ENCODE results near the gene ADCK2. TPM values are rescaled to one million over a fixed set of nuclear protein-coding genes. Genes with fewer than 3 reads are reported as not detected.
"Not testable (repeated sequence)": the region's sequence is repeated elsewhere in the genome, so short reads cannot be mapped to it uniquely, and the experiment has no call there.

ADCK2 gene
- total RNA-seq, 2 experiments from 2014 or later = 23.4 to 23.9 TPM

- CTCF ChIA-PET = interaction anchor here (2.3 kb wide), 1 partner anchor 20 kb away, joined by 5 read pairs; no protein-coding TSS in a partner anchor
- H3K4me1 Mint-ChIP-seq = peaks cover 8% of the 10 kb centered on the region
- no peak for DNase-seq
- no peaks in the 10 kb centered on the region for H3K27me3 Mint-ChIP-seq
- POLR2A ChIA-PET = interaction anchor here (1.5 kb wide), 1 partner anchor 26 kb away, joined by 4 read pairs; the partner anchor contains the start of gene NDUFB2
- no peak overlapping the region for H3K27ac Mint-ChIP-seq
- no peak overlapping the region for H3K4me3 Mint-ChIP-seq
- H3K9me3 Mint-ChIP-seq = no peaks in the 10 kb centered on the region
- H3K36me3 Mint-ChIP-seq (ENCODE audit: low read depth) = no peaks in the 10 kb centered on the region
Observed at GRCh38 chr7:140722254-140722653, 49.5 kb downstream of the ADCK2 start.

GRCh38 chr7:140723006-140723405, 50.3 kb downstream of the ADCK2 start:
- no peak overlapping the region for H3K4me3 Mint-ChIP-seq
- H3K27me3 Mint-ChIP-seq = no peaks in the 10 kb centered on the region
- peak; percentile 29 for DNase-seq
- H3K36me3 Mint-ChIP-seq (ENCODE audit: low read depth) = no peaks in the 10 kb centered on the region
- ChIA-PET CTCF (interaction anchor here (0.9 to 2.3 kb wide), 2 partner anchors 20 to 289 kb away, joined by 3 to 5 read pairs; no protein-coding TSS in a partner anchor), POLR2A (interaction anchor here (1.5 kb wide), 1 partner anchor 26 kb away, joined by 4 read pairs; the partner anchor contains the start of gene NDUFB2)
- no peak overlapping the region for H3K27ac Mint-ChIP-seq
- H3K9me3 Mint-ChIP-seq = no peaks in the 10 kb centered on the region
- peaks cover 8% of the 10 kb centered on the region for H3K4me1 Mint-ChIP-seq

- H3K4me3 Mint-ChIP-seq = no peak overlapping the region
- H3K9me3 Mint-ChIP-seq = no peaks in the 10 kb centered on the region
- H3K27ac Mint-ChIP-seq = no peak overlapping the region
Observed at GRCh38 chr7:140723574-140723973, 50.8 kb downstream of the ADCK2 start.

GRCh38 chr7:140724706-140725105, 52.0 kb downstream of the ADCK2 start:
- no peak overlapping the region for H3K27ac Mint-ChIP-seq
- H3K27me3 Mint-ChIP-seq = no peaks in the 10 kb centered on the region
- H3K9me3 Mint-ChIP-seq = no peaks in the 10 kb centered on the region
- no peak for DNase-seq
- H3K4me1 Mint-ChIP-seq = peaks cover 8% of the 10 kb centered on the region
- peaks cover 1% of the 10 kb centered on the region for H3K36me3 Mint-ChIP-seq (ENCODE audit: low read depth)
- ChIA-PET CTCF (no interaction called here), POLR2A (no interaction called here)
- no peak overlapping the region for H3K4me3 Mint-ChIP-seq

More at GRCh38 chr7:140723574-140723973, 50.8 kb downstream of the ADCK2 start:
- H3K4me1 Mint-ChIP-seq = peaks cover 8% of the 10 kb centered on the region
- POLR2A ChIA-PET = no interaction called here
- H3K36me3 Mint-ChIP-seq (ENCODE audit: low read depth) = no peaks in the 10 kb centered on the region
- DNase-seq = no peak
- CTCF ChIA-PET = interaction anchor here (0.9 to 2.3 kb wide), 2 partner anchors 21 to 288 kb away, joined by 3 to 5 read pairs; no protein-coding TSS in a partner anchor
- H3K27me3 Mint-ChIP-seq = no peaks in the 10 kb centered on the region

- no peaks in the 10 kb centered on the region for H3K9me3 Mint-ChIP-seq
- no peak overlapping the region for H3K27ac Mint-ChIP-seq
- peaks cover 3% of the 10 kb centered on the region for H3K36me3 Mint-ChIP-seq (ENCODE audit: low read depth)
- peaks cover 8% of the 10 kb centered on the region for H3K4me1 Mint-ChIP-seq
- ChIA-PET CTCF (interaction anchor here (0.8 to 1.6 kb wide), 5 partner anchors 10 to 288 kb away, joined by 3 to 7 read pairs (median 4); partner anchors contain the start of gene MRPS33), POLR2A (interaction anchor here (0.9 kb wide), 1 partner anchor 289 kb away, joined by 3 read pairs; the partner anchor contains the start of gene MRPS33)
- no peak overlapping the region for H3K4me3 Mint-ChIP-seq
- DNase-seq = no peak
- H3K27me3 Mint-ChIP-seq = no peaks in the 10 kb centered on the region
Observed at GRCh38 chr7:140726281-140726680, 53.5 kb downstream of the ADCK2 start.

GRCh38 chr7:140732416-140732815, 59.7 kb downstream of the ADCK2 start:
- H3K27ac Mint-ChIP-seq = no peak overlapping the region
- H3K9me3 Mint-ChIP-seq = no peaks in the 10 kb centered on the region
- no peaks in the 10 kb centered on the region for H3K27me3 Mint-ChIP-seq
- ChIA-PET POLR2A (no interaction called here), CTCF (interaction anchor here (0.8 kb wide), 1 partner anchor 236 kb away, joined by 3 read pairs; no protein-coding TSS in a partner anchor)
- peaks cover 6% of the 10 kb centered on the region for H3K36me3 Mint-ChIP-seq (ENCODE audit: low read depth)
- DNase-seq = no peak
- H3K4me1 Mint-ChIP-seq = no peaks in the 10 kb centered on the region
- H3K4me3 Mint-ChIP-seq = no peak overlapping the region

GRCh38 chr7:140734096-140734495, 61.4 kb downstream of the ADCK2 start:
- Mint-ChIP-seq H3K36me3 (ENCODE audit: low read depth) (peaks cover 13% of the 10 kb centered on the region), H3K4me3 (no peak overlapping the region), H3K27me3 (no peaks in the 10 kb centered on the region), H3K9me3 (no peaks in the 10 kb centered on the region), H3K4me1 (peaks cover 2% of the 10 kb centered on the region), H3K27ac (no peak overlapping the region)
- POLR2A ChIA-PET = no interaction called here
- no peak for DNase-seq
- CTCF ChIA-PET = no interaction called here

GRCh38 chr7:140734729-140735128, 62.0 kb downstream of the ADCK2 start:
- H3K36me3 Mint-ChIP-seq (ENCODE audit: low read depth) = peaks cover 15% of the 10 kb centered on the region
- no peaks in the 10 kb centered on the region for H3K27me3 Mint-ChIP-seq
- ChIA-PET POLR2A (no interaction called here), CTCF (no interaction called here)
- no peak overlapping the region for H3K27ac Mint-ChIP-seq
- H3K4me3 Mint-ChIP-seq = no peak overlapping the region
- no peak for DNase-seq
- H3K9me3 Mint-ChIP-seq = no peaks in the 10 kb centered on the region
- H3K4me1 Mint-ChIP-seq = peaks cover 2% of the 10 kb centered on the region

GRCh38 chr7:140738280-140738679, 65.5 kb downstream of the ADCK2 start:
- DNase-seq = no peak
- no peaks in the 10 kb centered on the region for H3K27me3 Mint-ChIP-seq
- peaks cover 2% of the 10 kb centered on the region for H3K4me1 Mint-ChIP-seq
- H3K36me3 Mint-ChIP-seq (ENCODE audit: low read depth) = peaks cover 18% of the 10 kb centered on the region
- no peak overlapping the region for H3K27ac Mint-ChIP-seq
- ChIA-PET POLR2A (no interaction called here), CTCF (interaction anchor here (1.3 kb wide), 1 partner anchor 12 kb away, joined by 3 read pairs; no protein-coding TSS in a partner anchor)
- peaks cover 2% of the 10 kb centered on the region for H3K9me3 Mint-ChIP-seq
- no peak overlapping the region for H3K4me3 Mint-ChIP-seq

- POLR2A ChIA-PET, H3K4me1 Mint-ChIP-seq, H3K27ac Mint-ChIP-seq, CTCF ChIA-PET, H3K27me3 Mint-ChIP-seq, H3K9me3 Mint-ChIP-seq, H3K4me3 Mint-ChIP-seq, DNase-seq: not testable (repeated sequence)
- peaks cover 19% of the 10 kb centered on the region for H3K36me3 Mint-ChIP-seq (ENCODE audit: low read depth)
Observed at GRCh38 chr7:140743255-140743654, 70.5 kb downstream of the ADCK2 start.

GRCh38 chr7:140744005-140744404, 71.3 kb downstream of the ADCK2 start:
- CTCF ChIA-PET = interaction anchor here (0.6 kb wide), 1 partner anchor 48 kb away, joined by 3 read pairs; no protein-coding TSS in a partner anchor
- Mint-ChIP-seq H3K4me1 (no peaks in the 10 kb centered on the region), H3K36me3 (ENCODE audit: low read depth) (peaks cover 13% of the 10 kb centered on the region), H3K4me3 (no peak overlapping the region), H3K27ac (no peak overlapping the region), H3K9me3 (peaks cover 2% of the 10 kb centered on the region), H3K27me3 (no peaks in the 10 kb centered on the region)
- POLR2A ChIA-PET = no interaction called here
- no peak for DNase-seq

Other genes with a start within 250 kb of the ADCK2 start
- gene MKRN1, start 193.4 kb upstream of the ADCK2 start, total RNA-seq = 100 to 1,000 TPM; 119 to 122 TPM
- gene DENND2A, start 32.1 kb upstream of the ADCK2 start, total RNA-seq = not detected
- 100 to 1,000 TPM; 155 to 156 TPM for gene NDUFB2, start 23.8 kb downstream of the ADCK2 start, total RNA-seq

Data from activated CD4-positive, alpha-beta memory T cell treated with anti-CD3 and anti-CD28 coated beads, Interleukin-2, amount 10 ng/mL, durations not matched to agents 7 days and 5 days (primary cell).